IPS-15b (cell line): ENCODE results near the gene SAPCD2.

Source experiments
- H3K27me3 ChIP-seq: one replicate; pipeline ENCODE4 v1.6.1; 2013; ENCODE audit warnings: low read length; ENCODE audit not compliant: control insufficient read depth, insufficient read depth
- H3K36me3 ChIP-seq: one replicate; pipeline ENCODE4 v1.6.1; 2013; ENCODE audit warnings: low read length; ENCODE audit not compliant: control insufficient read depth, insufficient read depth
- H3K4me1 ChIP-seq: one replicate; pipeline ENCODE4 v1.6.1; 2013; ENCODE audit warnings: mild to moderate bottlenecking, low read length; ENCODE audit not compliant: control insufficient read depth, insufficient read depth
- H3K4me3 ChIP-seq: one replicate; pipeline ENCODE4 v1.5.1; 2013; ENCODE audit warnings: low read depth, low read length
- H3K9ac ChIP-seq: one replicate; pipeline ENCODE4 v1.6.1; 2013; ENCODE audit warnings: low read depth, mild to moderate bottlenecking, low read length
- H3K9me3 ChIP-seq: one replicate; pipeline ENCODE4 v1.6.1; 2013; ENCODE audit warnings: mild to moderate bottlenecking, low read length; ENCODE audit not compliant: control insufficient read depth, insufficient read depth

Gene SAPCD2

GRCh38 chr9:137018761-137019559 lies 51.4 kb downstream of the SAPCD2 start:
- H3K4me1 ChIP-seq, result no peaks in the 10 kb centered on the region
- H3K36me3 ChIP-seq, result no peaks in the 10 kb centered on the region
- H3K27me3 ChIP-seq, result no peaks in the 10 kb centered on the region
- H3K4me3 ChIP-seq, result no peak overlapping the region
- H3K9me3 ChIP-seq, result no peaks in the 10 kb centered on the region
- H3K9ac ChIP-seq, result no peak overlapping the region

GRCh38 chr9:137017791-137018497 lies 52.4 kb downstream of the SAPCD2 start:
- Histone ChIP-seq H3K27me3 (no peaks in the 10 kb centered on the region), H3K4me1 (no peaks in the 10 kb centered on the region), H3K36me3 (no peaks in the 10 kb centered on the region), H3K9ac (no peak overlapping the region), H3K4me3 (no peak overlapping the region), H3K9me3 (no peaks in the 10 kb centered on the region)

DNA sequence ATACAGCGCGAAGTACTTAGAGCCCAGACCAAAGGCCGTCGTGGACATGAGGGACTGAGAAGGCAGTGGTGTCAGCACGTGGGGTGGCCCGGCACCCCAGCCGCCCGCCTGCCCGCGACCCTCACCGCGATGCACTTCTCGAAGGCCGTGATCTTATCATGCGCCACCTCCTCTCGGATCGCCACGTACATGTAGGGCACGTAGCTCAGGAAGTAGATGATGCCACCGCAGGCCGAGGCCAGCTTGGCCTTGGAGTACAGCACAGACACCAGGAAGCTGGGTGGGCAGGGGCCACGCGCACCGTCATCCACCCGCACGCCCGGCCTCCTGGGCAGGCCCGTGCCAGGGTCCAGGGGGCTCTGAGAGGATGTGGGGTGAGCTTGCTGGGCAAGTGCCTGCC lies 53.3 kb downstream of the SAPCD2 start:
- Histone ChIP-seq H3K9me3 (no peaks in the 10 kb centered on the region), H3K27me3 (no peaks in the 10 kb centered on the region), H3K9ac (no peak overlapping the region), H3K4me3 (no peak overlapping the region), H3K36me3 (no peaks in the 10 kb centered on the region), H3K4me1 (no peaks in the 10 kb centered on the region)

DNA sequence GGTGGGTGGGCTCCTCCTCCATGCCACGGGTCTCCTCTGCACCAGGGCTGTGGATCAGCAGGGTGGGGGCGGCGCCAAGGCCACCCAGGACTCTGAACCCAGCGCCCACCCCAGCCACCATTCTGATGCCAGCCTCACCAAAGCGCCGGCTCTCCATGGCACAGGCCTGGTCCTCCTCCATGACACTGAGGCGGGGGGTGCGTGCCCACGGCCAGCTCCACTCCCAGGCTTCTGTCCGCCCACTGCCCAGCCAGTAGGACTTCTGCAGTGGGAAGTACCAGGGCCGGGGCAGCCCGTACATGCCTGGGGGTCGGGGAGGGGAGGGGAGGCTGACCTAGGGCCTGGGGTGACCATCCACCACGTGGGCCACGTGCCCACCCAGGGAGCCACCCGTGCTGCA lies 53.9 kb downstream of the SAPCD2 start:
- no peak overlapping the region for H3K4me3 ChIP-seq
- no peaks in the 10 kb centered on the region for H3K9me3 ChIP-seq
- peaks cover 3% of the 10 kb centered on the region for H3K36me3 ChIP-seq
- no peaks in the 10 kb centered on the region for H3K4me1 ChIP-seq
- H3K9ac ChIP-seq, result no peak overlapping the region
- no peaks in the 10 kb centered on the region for H3K27me3 ChIP-seq

GRCh38 chr9:137015976-137016375 lies 54.4 kb downstream of the SAPCD2 start:
- H3K4me3 ChIP-seq, result no peak overlapping the region

DNA sequence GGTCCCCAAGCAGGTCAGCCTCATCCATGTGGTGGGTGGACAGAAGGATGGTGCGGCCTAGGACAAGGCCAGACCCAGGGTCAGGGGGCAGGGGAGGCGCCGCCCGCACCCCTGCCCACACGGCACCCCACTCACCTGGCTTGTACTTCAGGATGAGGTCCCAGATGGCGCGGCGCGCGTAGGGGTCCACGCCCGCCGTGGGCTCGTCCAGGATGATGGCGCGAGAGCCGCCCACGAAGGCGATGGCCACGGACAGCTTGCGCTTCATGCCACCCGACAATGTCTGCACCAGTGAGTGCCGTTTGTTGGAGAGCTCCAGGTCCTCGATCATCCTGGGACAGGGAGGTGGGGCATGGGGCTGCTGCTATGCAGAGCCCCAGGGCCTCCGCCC lies 54.8 kb downstream of the SAPCD2 start:
- no peak overlapping the region for H3K9ac ChIP-seq
- no peaks in the 10 kb centered on the region for H3K9me3 ChIP-seq
- peaks cover 3% of the 10 kb centered on the region for H3K36me3 ChIP-seq
- H3K4me1 ChIP-seq, result no peaks in the 10 kb centered on the region
- no peaks in the 10 kb centered on the region for H3K27me3 ChIP-seq
- H3K4me3 ChIP-seq, result no peak overlapping the region

More at GRCh38 chr9:137015976-137016375, 54.4 kb downstream of the SAPCD2 start:
- Histone ChIP-seq H3K27me3 (no peaks in the 10 kb centered on the region), H3K9me3 (no peaks in the 10 kb centered on the region), H3K4me1 (no peaks in the 10 kb centered on the region), H3K36me3 (peaks cover 3% of the 10 kb centered on the region), H3K9ac (no peak overlapping the region)

DNA sequence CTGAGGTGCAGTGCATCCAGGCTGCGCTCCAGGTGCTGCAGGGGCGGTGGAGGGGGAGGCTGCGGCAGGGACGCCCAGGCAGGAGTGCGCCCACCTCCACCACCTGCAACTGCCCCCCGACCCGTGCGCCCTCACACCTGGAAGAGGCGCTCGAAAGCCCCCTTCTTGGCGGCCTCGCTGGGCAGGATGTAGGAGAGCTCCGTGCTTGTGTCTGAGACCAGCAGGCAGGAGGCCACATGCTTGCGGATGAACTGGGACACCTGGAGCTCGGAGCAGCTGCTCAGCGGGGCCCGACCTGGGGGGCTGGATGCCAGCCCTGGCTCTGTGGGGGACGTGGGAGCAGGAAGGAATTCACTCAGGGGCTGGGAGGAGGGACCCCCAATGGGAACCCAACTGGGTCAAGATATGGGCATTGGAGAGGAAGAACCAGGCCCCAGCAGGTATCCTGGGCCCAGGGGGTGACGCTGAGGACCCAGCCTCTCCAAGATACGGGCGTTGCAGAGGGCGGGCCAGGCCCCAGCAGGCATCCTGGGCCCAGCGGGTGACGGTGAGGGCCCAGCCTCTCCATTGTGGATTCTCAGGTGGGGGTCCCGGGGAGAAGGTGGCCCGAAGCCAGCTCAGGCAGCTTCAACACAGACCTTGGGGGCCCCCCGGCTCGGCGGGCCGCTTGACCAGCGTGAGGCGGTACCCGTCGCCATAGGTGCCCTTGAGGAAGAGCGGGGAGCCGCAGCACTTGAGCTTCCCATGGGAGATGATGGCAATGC lies 55.4 kb downstream of the SAPCD2 start:
- Histone ChIP-seq H3K4me1 (no peaks in the 10 kb centered on the region), H3K36me3 (peaks cover 3% of the 10 kb centered on the region), H3K9ac (no peak overlapping the region)

DNA sequence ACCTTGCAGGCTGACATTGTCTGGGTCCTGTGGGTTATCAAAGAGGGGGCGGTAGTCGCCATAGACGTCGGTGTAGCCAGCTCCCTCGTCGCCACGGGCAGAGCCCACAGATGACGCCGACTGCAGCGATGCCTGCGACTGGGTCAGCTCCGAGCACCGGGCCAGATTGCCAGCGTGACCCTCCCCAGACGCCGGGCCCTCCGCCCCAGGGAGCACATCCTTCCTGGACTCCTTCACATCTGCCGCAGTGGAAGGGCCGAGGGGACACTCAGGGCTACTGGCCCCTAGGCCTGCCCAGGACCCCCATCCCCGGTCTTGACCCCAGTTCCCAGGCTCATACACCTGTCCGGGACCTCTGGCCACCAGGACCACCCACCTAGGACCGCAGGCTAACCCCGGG lies 56.2 kb downstream of the SAPCD2 start:
- Histone ChIP-seq H3K36me3 (peaks cover 3% of the 10 kb centered on the region), H3K9ac (no peak overlapping the region), H3K4me1 (no peaks in the 10 kb centered on the region), H3K27me3 (no peaks in the 10 kb centered on the region), H3K9me3 (no peaks in the 10 kb centered on the region), H3K4me3 (no peak overlapping the region)

More for the DNA sequence above, 55.4 kb downstream of the SAPCD2 start:
- no peaks in the 10 kb centered on the region for H3K9me3 ChIP-seq
- H3K27me3 ChIP-seq, result no peaks in the 10 kb centered on the region
- no peak overlapping the region for H3K4me3 ChIP-seq

DNA sequence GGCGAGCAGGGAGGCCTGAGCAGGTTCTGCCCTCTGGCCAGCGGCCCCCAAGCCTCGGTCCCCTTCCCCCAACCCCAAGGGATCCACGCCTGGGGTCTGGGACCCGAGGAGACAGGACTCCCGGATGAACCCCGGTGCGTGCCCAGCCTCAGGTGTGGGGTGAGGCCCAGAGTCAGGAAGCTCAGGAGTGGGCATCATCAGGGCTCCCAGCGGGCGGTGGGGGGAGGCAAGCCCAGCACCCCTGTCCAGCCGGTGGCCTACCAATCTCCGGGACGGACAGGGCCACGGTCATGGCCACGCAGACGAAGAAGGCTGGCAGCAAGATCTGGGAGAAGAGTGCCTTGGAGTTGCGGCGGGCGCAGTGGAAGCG lies 56.8 kb downstream of the SAPCD2 start:
- Histone ChIP-seq H3K4me1 (no peaks in the 10 kb centered on the region), H3K27me3 (no peaks in the 10 kb centered on the region), H3K4me3 (no peak overlapping the region), H3K36me3 (peaks cover 3% of the 10 kb centered on the region), H3K9ac (no peak overlapping the region), H3K9me3 (no peaks in the 10 kb centered on the region)

- H3K36me3 ChIP-seq, result peaks cover 6% of the 10 kb centered on the region
- no peak overlapping the region for H3K9ac ChIP-seq
- H3K4me3 ChIP-seq, result no peak overlapping the region
- no peaks in the 10 kb centered on the region for H3K9me3 ChIP-seq
- no peaks in the 10 kb centered on the region for H3K4me1 ChIP-seq
- no peaks in the 10 kb centered on the region for H3K27me3 ChIP-seq
Measured at GRCh38 chr9:137012694-137013570, 57.4 kb downstream of the SAPCD2 start.
